ENCODE data around the gene PRDM5. TPM values are rescaled to one million over a fixed set of nuclear protein-coding genes. Genes with fewer than 3 reads are reported as not detected.

The PRDM5 gene
- total and polyA plus RNA-seq, 2 donors (not counting 3 experiments of a cell fraction or from before 2014, with no cell fraction given), result 2.2 to 8.1 TPM

- Histone ChIP-seq H3K79me2 (ENCODE audit: control insufficient read depth, insufficient read depth, low read length) (no peaks in the 10 kb centered on the region), H4K20me1 (replicated peaks; ENCODE audit: control insufficient read depth, extremely low read depth, insufficient read depth, low read length) (no peaks in the 10 kb centered on the region), H3K9me1 (replicated peaks; ENCODE audit: control insufficient read depth, extremely low read depth, insufficient read depth, low read length) (no peaks in the 10 kb centered on the region), H3K4me2 (ENCODE audit: insufficient read depth, low read length) (no peak overlapping the region), H3K9ac (replicated peaks; ENCODE audit: extremely low read depth, insufficient read depth, low read length) (no peak overlapping the region), H3K4me3 (replicated peaks in 1 of 3; ENCODE audit: insufficient read depth in 1 of 3, low read depth in 1 of 3, low read length in 3 of 3) (no peak overlapping the region), H3K27me3 (ENCODE audit: control insufficient read depth in 2 of 2, insufficient read depth in 2 of 2, low read length in 2 of 2) (no peaks in the 10 kb centered on the region), H3K36me3 (ENCODE audit: control insufficient read depth in 2 of 2, extremely low read depth in 1 of 2, insufficient read depth in 2 of 2, low read length in 2 of 2) (no peaks in the 10 kb centered on the region), H3K4me1 (ENCODE audit: control insufficient read depth, extremely low read depth, insufficient read depth, low read length) (no peaks in the 10 kb centered on the region), H2AFZ (ENCODE audit: low read depth, low read length) (no peak overlapping the region), H3K9me3 (replicated peaks; ENCODE audit: control insufficient read depth, insufficient read depth, low read length) (no peaks in the 10 kb centered on the region), H3K27ac (ENCODE audit: insufficient read depth, low read depth, low read length) (no peak overlapping the region)
- DNase-seq (ENCODE audit: low read depth, low spot score) (no peak), FAIRE-seq (no peak)
- intact Hi-C loops (cut with micrococcal nuclease), result no loop called here
- TF ChIP-seq CTCF (IDR thresholded peaks at IDR 0.05; ENCODE audit: extremely low read depth in 1 of 2, insufficient read depth in 1 of 2, low read depth in 1 of 2, low read length in 2 of 2) (no peak), GATA2 (IDR thresholded peaks at IDR 0.05; ENCODE audit: insufficient read depth, insufficient read length, low read depth, low read length) (no peak), POLR2AphosphoS5 (IDR thresholded peaks at IDR 0.05; ENCODE audit: insufficient read depth, low read depth, low read length) (no peak), FOS (IDR thresholded peaks at IDR 0.05; ENCODE audit: borderline replicate concordance, insufficient read depth, low read length) (no peak), EZH2 (IDR thresholded peaks at IDR 0.05; ENCODE audit: borderline replicate concordance, low read depth, low read length, severe bottlenecking) (no peak), MYC (IDR thresholded peaks at IDR 0.05; ENCODE audit: low read depth, low read length) (no peak), JUN (IDR thresholded peaks at IDR 0.05; ENCODE audit: borderline replicate concordance, insufficient read depth, insufficient read length, low read depth) (no peak), MAX (IDR thresholded peaks at IDR 0.05; ENCODE audit: insufficient read depth, insufficient read length) (no peak), POLR2A (IDR thresholded peaks at IDR 0.05; ENCODE audit: low read depth, low read length) (no peak)
- ChIA-PET CTCF (interaction anchor here (1.0 kb wide), 1 partner anchor 18 kb away, joined by 3 read pairs; no protein-coding TSS in a partner anchor), POLR2A (no interaction called here)
- no TSS peak for BruUV-seq (replicated peaks)
- dilution Hi-C loops (cut with MboI; ENCODE audit: extremely low pct_ligation_motif_present, low sequenced_read_pairs), result no loop called here
Measured at GRCh38 chr4:120750152-120750525, 172.4 kb downstream of the PRDM5 start.

Measured in endothelial cell of umbilical vein (primary cell).